HepG2 (cell line): Measurements from ENCODE around the gene DIPK1A. TPM values are rescaled to one million over a fixed set of nuclear protein-coding genes. Genes with fewer than 3 reads are reported as not detected.

Experiments used
- ARNT2 ChIP-seq: sonication (generic); formaldehyde crosslinking; IDR thresholded peaks from 2 replicates; pipeline ENCODE4 v1.8.0; 2022; ENCODE audit warnings: mild to moderate bottlenecking, low read depth, missing genetic modification reagents, moderate library complexity
- GLI4 ChIP-seq: sonication (generic); formaldehyde crosslinking; IDR thresholded peaks from 2 replicates; pipeline ENCODE4 v1.5.1; 2020; ENCODE audit warnings: missing genetic modification reagents, mild to moderate bottlenecking, moderate library complexity, borderline replicate concordance
- KMT2A ChIP-seq: sonication (generic); formaldehyde crosslinking; IDR thresholded peaks from 2 replicates; pipeline ENCODE4 v1.4.0; 2020; ENCODE audit warnings: missing genetic modification reagents
- MTA1 ChIP-seq: sonication (generic); formaldehyde crosslinking; IDR thresholded peaks from 2 replicates; pipeline ENCODE4 v1.4.0; 2020; ENCODE audit warnings: missing genetic modification reagents, mild to moderate bottlenecking, borderline replicate concordance
- RARG ChIP-seq: sonication (generic); formaldehyde crosslinking; IDR thresholded peaks from 2 replicates; pipeline ENCODE4 v1.4.0; 2020; ENCODE audit warnings: low read depth, mild to moderate bottlenecking, missing genetic modification reagents
- SP5 ChIP-seq: IDR thresholded peaks from 2 replicates; pipeline ENCODE4 v1.6.1; 2016; ENCODE audit warnings: low read depth, borderline replicate concordance
- TFDP1 ChIP-seq: IDR thresholded peaks from 2 replicates; pipeline ENCODE4 v1.6.1; 2016; ENCODE audit warnings: missing compliant biosample characterization, missing genetic modification reagents, borderline replicate concordance
- TFDP2 ChIP-seq: sonication (generic); formaldehyde crosslinking; IDR thresholded peaks from 2 replicates; pipeline ENCODE4 v1.4.0; 2020; ENCODE audit warnings: missing genetic modification reagents
- U2AF1 ChIP-seq: fragments of 200-400 bp; formaldehyde crosslinking; optimal IDR thresholded peaks from 2 replicates; pipeline ENCODE3; 2017; ENCODE audit warnings: mild to moderate bottlenecking, low read depth, low read length
- ZFP36 ChIP-seq: fragments of 150-350 bp; IDR thresholded peaks from 2 replicates; pipeline ENCODE4 v1.6.1; 2018; ENCODE audit warnings: borderline replicate concordance, low read length, low read depth; ENCODE audit not compliant: partially characterized antibody
- ZMYM3 ChIP-seq: sonication (generic); formaldehyde crosslinking; IDR thresholded peaks from 2 replicates; pipeline ENCODE4 v1.5.1; 2020; ENCODE audit warnings: mild to moderate bottlenecking, missing genetic modification reagents
- ZNF142 ChIP-seq: sonication (generic); formaldehyde crosslinking; IDR thresholded peaks from 2 replicates; pipeline ENCODE4 v1.4.0; 2020; ENCODE audit warnings: missing genetic modification reagents
- ZNF274 ChIP-seq: sonication (generic); formaldehyde crosslinking; IDR thresholded peaks from 2 replicates; pipeline ENCODE4 v1.5.1; 2020; ENCODE audit warnings: mild to moderate bottlenecking, missing genetic modification reagents
- ZNF275 ChIP-seq: sonication (generic); formaldehyde crosslinking; IDR thresholded peaks from 2 replicates; pipeline ENCODE4 v1.8.0; 2022; ENCODE audit warnings: missing genetic modification reagents, mild to moderate bottlenecking, inconsistent platforms, borderline replicate concordance
- ZNF333 ChIP-seq: sonication (generic); formaldehyde crosslinking; IDR thresholded peaks from 2 replicates; pipeline ENCODE4 v1.4.0; 2020; ENCODE audit warnings: mild to moderate bottlenecking, missing genetic modification reagents, borderline replicate concordance
- ZNF749 ChIP-seq: sonication (generic); formaldehyde crosslinking; IDR thresholded peaks from 2 replicates; pipeline ENCODE4 v1.8.0; 2022; ENCODE audit warnings: mild to moderate bottlenecking, missing genetic modification reagents, moderate library complexity, borderline replicate concordance
- ZNF776 ChIP-seq: sonication (generic); formaldehyde crosslinking; IDR thresholded peaks from 2 replicates; pipeline ENCODE4 v1.4.0; 2020; ENCODE audit warnings: mild to moderate bottlenecking, missing genetic modification reagents
- ZNF790 ChIP-seq: sonication (generic); formaldehyde crosslinking; IDR thresholded peaks from 2 replicates; pipeline ENCODE4 v1.8.0; 2022; ENCODE audit warnings: missing genetic modification reagents, mild to moderate bottlenecking, borderline replicate concordance
- ZZZ3 ChIP-seq: sonication (generic); formaldehyde crosslinking; IDR thresholded peaks from 2 replicates; pipeline ENCODE4 v1.4.0; 2020; ENCODE audit warnings: missing genetic modification reagents, mild to moderate bottlenecking, borderline replicate concordance
- polyA plus RNA-seq, 8 experiments: library from polyadenylated mRNA; depleted of rRNA in 3 of 8; stranded (reverse) in 7 of 8; unstranded in 1 of 8; fragments of >200 nt; fragmentation: Illumina TruSeq in 4 of 8; extraction: Trizol in 4 of 8; gene quantifications; 2 replicates each; pipeline versions ENCODE4 v1.2.1 to v1.2.3, GENCODE V29; 2011 to 2016; ENCODE audit warnings: low read depth in 4 of 8, missing spikeins in 1 of 8, mixed read lengths in 1 of 8; ENCODE audit not compliant: insufficient read depth in 1 of 8
- total RNA-seq, 5 experiments: library from RNA; depleted of rRNA; stranded (reverse); fragments of >200 nt; fragmentation: Illumina TruSeq; extraction: Trizol; gene quantifications; 2 replicates each; pipeline ENCODE4 v1.2.3, GENCODE V29; 2016; ENCODE audit warnings: low read depth in 1 of 5

The DIPK1A gene
- total and polyA plus RNA-seq, 2 of the 13 experiments (the other 11 are each of a cell fraction or from before 2014, with no cell fraction given): 8.4 TPM

- peak; percentile 92; the same call in 1 of the 2 replicates for TF ChIP-seq ZNF790 (CRISPR knock-in tag)
- no peak for TF ChIP-seq U2AF1
- peak; percentile 63; the same call in 1 of the 2 replicates for TF ChIP-seq ZNF749 (CRISPR knock-in tag)
- peak; percentile 45; the same call in 1 of the 2 replicates for TF ChIP-seq KMT2A (CRISPR knock-in tag)
- TF ChIP-seq ZMYM3 (CRISPR knock-in tag): 0 out of 2 replicates have a peak, but pooled peaks have one; percentile 13
- TF ChIP-seq ZNF142: no peak
- peak; percentile 60; the same call in 1 of the 2 replicates for TF ChIP-seq MTA1 (CRISPR knock-in tag)
- TF ChIP-seq RARG (CRISPR knock-in tag): no peak
- peak; percentile 59; the same call in 1 of the 2 replicates for TF ChIP-seq ZNF776 (CRISPR knock-in tag)
- TF ChIP-seq GLI4 (CRISPR knock-in tag): peak; percentile 75; the same call in 1 of the 2 replicates
- TF ChIP-seq TFDP1 (CRISPR knock-in tag): no peak; the same call in 1 of the 2 replicates
- peak; percentile 71 for TF ChIP-seq ARNT2
- no peak for TF ChIP-seq ZNF333 (CRISPR knock-in tag)
- TF ChIP-seq ZNF275 (CRISPR knock-in tag): no peak
- peak; percentile 41 for TF ChIP-seq TFDP2
- no peak for TF ChIP-seq ZFP36
- TF ChIP-seq ZZZ3 (CRISPR knock-in tag): 0 out of 2 replicates have a peak, but pooled peaks have one; percentile 50
- TF ChIP-seq SP5 (CRISPR knock-in tag): peak; percentile 21; the same call in 1 of the 2 replicates
- peak; percentile 35; the same call in 1 of the 2 replicates for TF ChIP-seq ZNF274 (CRISPR knock-in tag)
These were observed at the start of gene DIPK1A (continued) for GRCh38 chr1:92961131-92961895.
